Spleen (tissue), 11 donors: ENCODE results near the gene ATXN1. TPM values are rescaled to one million over a fixed set of nuclear protein-coding genes. Genes with fewer than 3 reads are reported as not detected.

Experiments used
- DNase-seq: peaks from one replicate; pipeline ENCODE4 v3.0.0-alpha.2; 2020
- H3K27ac ChIP-seq, 8 donors: fragments of 200-600 bp; sonication (generic) in 7 of 8; 1 replicate in 4 of 8; 2 replicates in 4 of 8; pipeline versions ENCODE4 v1.5.0 to v1.8.0; 2016 to 2021; ENCODE audit warnings: inconsistent platforms in 4 of 8, mild to moderate bottlenecking in 4 of 8, moderate library complexity in 1 of 8
- H3K27me3 ChIP-seq, 7 donors: fragments of 200-600 bp; sonication (generic) in 6 of 7; replicated peaks in 1 of 7; 1 replicate in 4 of 7; 2 replicates in 3 of 7; pipeline versions ENCODE4 v1.5.0 to v1.8.0; 2016 to 2021; ENCODE audit warnings: inconsistent platforms in 3 of 7, mild to moderate bottlenecking in 1 of 7
- H3K36me3 ChIP-seq, 6 donors: fragments of 200-600 bp; sonication (generic) in 5 of 6; 1 replicate in 4 of 6; 2 replicates in 2 of 6; pipeline versions ENCODE4 v1.5.0 to v1.8.0; 2016 to 2021; ENCODE audit warnings: inconsistent platforms in 2 of 6
- H3K4me1 ChIP-seq, 6 donors: fragments of 200-600 bp; sonication (generic) in 5 of 6; 1 replicate in 3 of 6; 2 replicates in 3 of 6; pipeline versions ENCODE4 v1.5.0 to v1.8.0; 2016 to 2021; ENCODE audit warnings: inconsistent platforms in 3 of 6
- H3K4me3 ChIP-seq, 8 donors: fragments of 200-600 bp; sonication (generic) in 7 of 8; 1 replicate in 4 of 8; 2 replicates in 4 of 8; pipeline versions ENCODE4 v1.5.0 to v1.8.0; 2016 to 2021; ENCODE audit warnings: inconsistent platforms in 4 of 8, mild to moderate bottlenecking in 4 of 8, moderate library complexity in 2 of 8
- H3K9me3 ChIP-seq, 8 donors: fragments of 200-600 bp; sonication (generic) in 7 of 8; 1 replicate in 4 of 8; 2 replicates in 4 of 8; pipeline versions ENCODE4 v1.5.0 to v1.8.0; 2016 to 2021; ENCODE audit warnings: inconsistent platforms in 4 of 8
- CTCF ChIP-seq, 11 experiments: fragments of 200-600 bp in 7 of 11; fragments of 450-650 bp in 4 of 11; sonication (generic) in 4 of 11; IDR thresholded peaks in 8 of 11; conservative IDR thresholded peaks in 3 of 11; 1 replicate in 7 of 11; 2 replicates in 4 of 11; pipeline versions ENCODE4 v1.4.0 to v1.8.0; 2016 to 2021; ENCODE audit warnings: antibody characterized with exemption in 11 of 11, inconsistent platforms in 4 of 11, mild to moderate bottlenecking in 1 of 11
- POLR2A ChIP-seq, 3 donors: fragments of 450-650 bp; IDR thresholded peaks; one replicate each; pipeline ENCODE4 v1.5.1; 2017; ENCODE audit warnings: antibody characterized with exemption in 3 of 3, mild to moderate bottlenecking in 1 of 3
- POLR2AphosphoS5 ChIP-seq, 3 donors: sonication (generic); formaldehyde crosslinking; IDR thresholded peaks; one replicate each; pipeline ENCODE4 v1.5.1; 2017; ENCODE audit warnings: antibody characterized with exemption in 3 of 3
- WGBS, 5 donors: extraction: QIAGEN DNeasy Blood & Tissue Kit in 3 of 5; methylation state at CpG; one replicate each; pipeline versions ENCODE4 v1.1.5 to v1.1.7; 2013 to 2018; 5-methylcytosine and 5-hydroxymethylcytosine counted together
- intact Hi-C: fragments of 100-400 bp; cut with DNase I; formaldehyde crosslinking; loops from one replicate; pipeline ENCODE4 v1.15.0; 2023; ENCODE audit warnings: low total_unique reads
- polyA plus RNA-seq, 3 donors: library from polyadenylated mRNA; stranded (reverse); fragments of 200-250 nt; gene quantifications; one replicate each; pipeline ENCODE4 v1.2.1, GENCODE V29; 2013
- total RNA-seq, 7 donors: library from RNA; depleted of rRNA in 3 of 7; stranded (reverse); fragments of >200 nt in 3 of 7; fragmentation: NEBNext Ultra II Directional in 4 of 7; extraction: Animal tissue kit (Norgen Biotek cat#: 25700) in 4 of 7; gene quantifications; one replicate each; pipeline versions ENCODE4 v1.1.0 to v1.2.1, GENCODE V29; 2016 to 2021
- donor health status: healthy with polysubstance abuse.
- donor health status: DM: no; HTN: no; CAD: no; lungs with moderate emphysema.
- donor health status: DM: no; HTN: no; CAD: no.
- donor health status: Bipolar disorder and iron deficiency.
- donor health status: healthy.
- donor health status: DM: no; HTN: no; CAD: no.
- donor health status: DM: yes; HTN: yes; CAD: no.

Gene ATXN1
- total and polyA plus RNA-seq, 10 donors: 3.5 to 123 (median 73.9) TPM

- WGBS, 5 donors: 91 to 100% (median 96%) methylated on average over 1 of the region's 1 CpG
- TF ChIP-seq POLR2AphosphoS5 (IDR thresholded peaks at IDR 0.05): no peak
- no peak for TF ChIP-seq POLR2A (IDR thresholded peaks at IDR 0.05)
- TF ChIP-seq CTCF (IDR thresholded peaks at IDR 0.05 in 8 of 11, conservative IDR thresholded peaks at IDR 0.05 in 3 of 11): no peak
- H3K36me3 ChIP-seq: no peaks in the 10 kb centered on the region
- peaks cover 0 to 6% (median 0%) of the 10 kb centered on the region in 8 donors for H3K9me3 ChIP-seq
- H3K4me1 ChIP-seq: peaks cover 4 to 22% (median 18%) of the 10 kb centered on the region in 6 donors
- no peaks in the 10 kb centered on the region for H3K27me3 ChIP-seq
- intact Hi-C loops: loop anchor here (5.0 kb wide), 1 partner anchor 442 kb away; no protein-coding TSS in a partner anchor
- H3K27ac ChIP-seq: no peak overlapping the region
- no peak for DNase-seq
- H3K4me3 ChIP-seq: no peak overlapping the region
Observed at GRCh38 chr6:16774437-16774836, 13.2 kb upstream of the ATXN1 start.

- 49 to 70% (median 56%) methylated on average over 2 of the region's 2 CpGs for WGBS, 5 donors
- Histone ChIP-seq H3K9me3 (peaks cover 0 to 6% (median 0%) of the 10 kb centered on the region in 8 donors), H3K27ac (no peak overlapping the region), H3K4me3 (no peak overlapping the region), H3K4me1 (peaks cover 13 to 33% (median 29%) of the 10 kb centered on the region in 6 donors), H3K27me3 (no peaks in the 10 kb centered on the region), H3K36me3 (no peaks in the 10 kb centered on the region)
- DNase-seq: no peak
- intact Hi-C loops: loop anchor here (5.0 kb wide), 1 partner anchor 441 kb away; no protein-coding TSS in a partner anchor
- TF ChIP-seq POLR2A (IDR thresholded peaks at IDR 0.05): no peak
- TF ChIP-seq CTCF (IDR thresholded peaks at IDR 0.05 in 8 of 11, conservative IDR thresholded peaks at IDR 0.05 in 3 of 11): no peak
- TF ChIP-seq POLR2AphosphoS5 (IDR thresholded peaks at IDR 0.05): no peak
Observed at GRCh38 chr6:16773362-16773761, 12.1 kb upstream of the ATXN1 start.

GRCh38 chr6:16770701-16771569 lies 9.7 kb upstream of the ATXN1 start:
- Histone ChIP-seq H3K27ac (peak overlapping the region in 6 of 8 donors; percentile 34 to 75 (median 40)), H3K4me3 (no peak overlapping the region), H3K9me3 (no peaks in the 10 kb centered on the region), H3K36me3 (no peaks in the 10 kb centered on the region), H3K4me1 (peaks cover 13 to 52% (median 33%) of the 10 kb centered on the region in 6 donors), H3K27me3 (no peaks in the 10 kb centered on the region)
- intact Hi-C loops: loop anchor here (5.0 kb wide), 1 partner anchor 439 kb away; no protein-coding TSS in a partner anchor
- peak; percentile 96 for DNase-seq
- TF ChIP-seq POLR2A (IDR thresholded peaks at IDR 0.05): no peak
- TF ChIP-seq POLR2AphosphoS5 (IDR thresholded peaks at IDR 0.05): peak; percentile 64 to 74 (median 66)
- TF ChIP-seq CTCF (IDR thresholded peaks at IDR 0.05 in 8 of 11, conservative IDR thresholded peaks at IDR 0.05 in 3 of 11): peak; percentile 68 to 96 (median 92)
- 23 to 33% (median 28%) methylated on average over 16 of the region's 16 CpGs for WGBS, 5 donors

- no peaks in the 10 kb centered on the region for H3K9me3 ChIP-seq
- intact Hi-C loops: loop anchor here (5.0 kb wide), 1 partner anchor 438 kb away; no protein-coding TSS in a partner anchor
- H3K27me3 ChIP-seq: no peaks in the 10 kb centered on the region
- TF ChIP-seq CTCF (IDR thresholded peaks at IDR 0.05 in 8 of 11, conservative IDR thresholded peaks at IDR 0.05 in 3 of 11): no peak
- TF ChIP-seq POLR2A (IDR thresholded peaks at IDR 0.05): no peak
- TF ChIP-seq POLR2AphosphoS5 (IDR thresholded peaks at IDR 0.05): no peak
- 71 to 73% (median 72%) methylated on average over 5 of the region's 5 CpGs for whole genome bisulfite sequencing, 5 donors
- peaks cover 13 to 59% (median 36%) of the 10 kb centered on the region in 6 donors for H3K4me1 ChIP-seq
- H3K4me3 ChIP-seq: no peak overlapping the region
- no peaks in the 10 kb centered on the region for H3K36me3 ChIP-seq
- no peak for DNase-seq
- H3K27ac ChIP-seq: peak overlapping the region in 5 of 8 donors; percentile 34 to 75 (median 42)
Observed at GRCh38 chr6:16769986-16770376, 8.7 kb upstream of the ATXN1 start.
